ENCODE results near the gene ACLY.
A peak's percentile ranks its signal among the peaks of the same experiment; 100 is the strongest.

Gene ACLY

DNA sequence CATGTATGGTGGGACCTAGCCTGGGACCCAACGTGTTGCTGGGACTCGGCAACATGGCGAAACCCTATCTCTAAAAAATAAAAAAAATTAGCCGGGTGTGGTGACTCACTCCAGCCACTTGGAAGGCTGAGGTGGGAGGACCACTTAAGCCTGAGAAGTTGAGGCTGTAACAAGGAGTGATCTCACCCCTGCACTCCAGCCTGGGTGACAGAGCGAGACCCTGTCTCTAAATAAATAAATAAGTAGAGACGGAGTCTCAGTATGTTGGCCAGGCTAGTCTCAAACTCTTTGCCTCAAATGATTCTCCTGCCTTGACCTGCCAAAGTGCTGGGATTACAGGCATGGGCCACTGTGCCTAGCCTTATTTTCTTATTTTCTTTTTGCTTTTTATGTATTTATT lies 37.8 kb upstream of the ACLY start (continued):
- no peak for TF ChIP-seq ZNF624 (tag by site-specific recombination; IDR thresholded peaks at IDR 0.05)
- TF ChIP-seq, protein P1, sequence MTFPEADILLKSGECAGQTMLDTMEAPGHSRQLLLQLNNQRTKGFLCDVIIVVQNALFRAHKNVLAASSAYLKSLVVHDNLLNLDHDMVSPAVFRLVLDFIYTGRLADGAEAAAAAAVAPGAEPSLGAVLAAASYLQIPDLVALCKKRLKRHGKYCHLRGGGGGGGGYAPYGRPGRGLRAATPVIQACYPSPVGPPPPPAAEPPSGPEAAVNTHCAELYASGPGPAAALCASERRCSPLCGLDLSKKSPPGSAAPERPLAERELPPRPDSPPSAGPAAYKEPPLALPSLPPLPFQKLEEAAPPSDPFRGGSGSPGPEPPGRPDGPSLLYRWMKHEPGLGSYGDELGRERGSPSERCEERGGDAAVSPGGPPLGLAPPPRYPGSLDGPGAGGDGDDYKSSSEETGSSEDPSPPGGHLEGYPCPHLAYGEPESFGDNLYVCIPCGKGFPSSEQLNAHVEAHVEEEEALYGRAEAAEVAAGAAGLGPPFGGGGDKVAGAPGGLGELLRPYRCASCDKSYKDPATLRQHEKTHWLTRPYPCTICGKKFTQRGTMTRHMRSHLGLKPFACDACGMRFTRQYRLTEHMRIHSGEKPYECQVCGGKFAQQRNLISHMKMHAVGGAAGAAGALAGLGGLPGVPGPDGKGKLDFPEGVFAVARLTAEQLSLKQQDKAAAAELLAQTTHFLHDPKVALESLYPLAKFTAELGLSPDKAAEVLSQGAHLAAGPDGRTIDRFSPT (tag by site-specific recombination; IDR thresholded peaks at IDR 0.05) = 0 out of 2 replicates have a peak, but pooled peaks have one; percentile 45
- TF ChIP-seq, protein P2, sequence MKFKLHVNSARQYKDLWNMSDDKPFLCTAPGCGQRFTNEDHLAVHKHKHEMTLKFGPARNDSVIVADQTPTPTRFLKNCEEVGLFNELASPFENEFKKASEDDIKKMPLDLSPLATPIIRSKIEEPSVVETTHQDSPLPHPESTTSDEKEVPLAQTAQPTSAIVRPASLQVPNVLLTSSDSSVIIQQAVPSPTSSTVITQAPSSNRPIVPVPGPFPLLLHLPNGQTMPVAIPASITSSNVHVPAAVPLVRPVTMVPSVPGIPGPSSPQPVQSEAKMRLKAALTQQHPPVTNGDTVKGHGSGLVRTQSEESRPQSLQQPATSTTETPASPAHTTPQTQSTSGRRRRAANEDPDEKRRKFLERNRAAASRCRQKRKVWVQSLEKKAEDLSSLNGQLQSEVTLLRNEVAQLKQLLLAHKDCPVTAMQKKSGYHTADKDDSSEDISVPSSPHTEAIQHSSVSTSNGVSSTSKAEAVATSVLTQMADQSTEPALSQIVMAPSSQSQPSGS (tag by site-specific recombination; IDR thresholded peaks at IDR 0.05; ENCODE audit: low read depth) = no peak
- no peak for TF ChIP-seq ZNF404 (tag by site-specific recombination; IDR thresholded peaks at IDR 0.05)
- TF ChIP-seq ZNF629 (tag by site-specific recombination; IDR thresholded peaks at IDR 0.05) = peak; percentile 74
- no peak for TF ChIP-seq ZNF114 (tag by site-specific recombination; IDR thresholded peaks at IDR 0.05)
- TF ChIP-seq ZNF600 (tag by site-specific recombination; IDR thresholded peaks at IDR 0.05) = peak; percentile 51; the same call in 1 of the 2 replicates
- TF ChIP-seq SP7 (tag by site-specific recombination; IDR thresholded peaks at IDR 0.05) = peak; percentile 35; the same call in 1 of the 2 replicates
- 0 out of 2 replicates have a peak, but pooled peaks have one; percentile 16 for TF ChIP-seq ZFHX2 (tag by site-specific recombination; conservative IDR thresholded peaks at IDR 0.05)
- 0 out of 2 replicates have a peak, but pooled peaks have one; percentile 48 for TF ChIP-seq ZEB2 (tag by site-specific recombination; IDR thresholded peaks at IDR 0.05)
- TF ChIP-seq ZNF558 (tag by site-specific recombination; IDR thresholded peaks at IDR 0.05) = no peak
- TF ChIP-seq ZBTB21 (tag by site-specific recombination; IDR thresholded peaks at IDR 0.05) = peak; percentile 21; the same call in 1 of the 2 replicates
- TF ChIP-seq, protein P3, sequence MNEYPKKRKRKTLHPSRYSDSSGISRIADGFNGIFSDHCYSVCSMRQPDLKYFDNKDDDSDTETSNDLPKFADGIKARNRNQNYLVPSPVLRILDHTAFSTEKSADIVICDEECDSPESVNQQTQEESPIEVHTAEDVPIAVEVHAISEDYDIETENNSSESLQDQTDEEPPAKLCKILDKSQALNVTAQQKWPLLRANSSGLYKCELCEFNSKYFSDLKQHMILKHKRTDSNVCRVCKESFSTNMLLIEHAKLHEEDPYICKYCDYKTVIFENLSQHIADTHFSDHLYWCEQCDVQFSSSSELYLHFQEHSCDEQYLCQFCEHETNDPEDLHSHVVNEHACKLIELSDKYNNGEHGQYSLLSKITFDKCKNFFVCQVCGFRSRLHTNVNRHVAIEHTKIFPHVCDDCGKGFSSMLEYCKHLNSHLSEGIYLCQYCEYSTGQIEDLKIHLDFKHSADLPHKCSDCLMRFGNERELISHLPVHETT (tag by site-specific recombination; IDR thresholded peaks at IDR 0.05) = peak; percentile 62; the same call in 1 of the 2 replicates
- TF ChIP-seq ZNF366 (tag by site-specific recombination; conservative IDR thresholded peaks at IDR 0.05) = peak; percentile 42
- TF ChIP-seq ZNF2 (tag by site-specific recombination; IDR thresholded peaks at IDR 0.05) = 0 out of 2 replicates have a peak, but pooled peaks have one; percentile 24
- peak; percentile 25; the same call in 1 of the 2 replicates for TF ChIP-seq ZNF335 (tag by site-specific recombination; conservative IDR thresholded peaks at IDR 0.05)

DNA sequence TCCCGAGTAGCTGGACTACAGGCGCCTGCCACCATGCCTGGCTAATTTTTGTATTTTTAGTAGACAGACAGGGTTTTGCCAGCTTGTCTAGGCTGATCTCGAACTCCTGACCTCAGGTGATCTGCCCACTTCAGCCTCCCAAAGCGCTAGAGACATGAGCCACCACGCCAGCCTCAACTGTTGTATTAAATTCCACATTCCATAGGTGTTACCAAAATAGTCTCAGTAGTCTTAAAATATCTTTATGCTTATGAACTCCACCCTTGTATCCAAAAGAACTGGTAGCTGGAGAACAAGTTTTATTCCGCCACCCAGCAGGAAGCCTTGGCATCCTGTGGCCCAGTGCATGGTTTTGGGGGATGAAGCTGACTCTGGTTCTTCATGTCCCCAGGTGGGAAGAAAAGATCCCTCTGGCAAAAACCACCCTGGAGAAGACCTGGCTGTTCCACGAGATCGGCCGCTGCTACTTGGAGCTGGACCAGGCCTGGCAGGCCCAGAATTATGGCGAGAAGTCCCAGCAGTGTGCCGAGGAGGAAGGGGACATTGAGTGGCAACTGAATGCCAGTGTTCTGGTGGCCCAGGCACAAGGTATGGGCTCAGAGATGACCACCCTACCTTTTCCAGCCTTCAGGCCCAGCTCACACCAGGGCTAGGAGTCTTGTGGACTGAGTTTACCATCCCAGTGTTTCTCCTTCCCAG lies 30.2 kb upstream of the ACLY start:
- CTCF ChIA-PET = interaction anchor here (0.9 to 1.9 kb wide), 4 partner anchors 10 to 31 kb away, joined by 3 to 6 read pairs (median 5); partner anchors contain the start of genes ACLY and ODAD4

DNA sequence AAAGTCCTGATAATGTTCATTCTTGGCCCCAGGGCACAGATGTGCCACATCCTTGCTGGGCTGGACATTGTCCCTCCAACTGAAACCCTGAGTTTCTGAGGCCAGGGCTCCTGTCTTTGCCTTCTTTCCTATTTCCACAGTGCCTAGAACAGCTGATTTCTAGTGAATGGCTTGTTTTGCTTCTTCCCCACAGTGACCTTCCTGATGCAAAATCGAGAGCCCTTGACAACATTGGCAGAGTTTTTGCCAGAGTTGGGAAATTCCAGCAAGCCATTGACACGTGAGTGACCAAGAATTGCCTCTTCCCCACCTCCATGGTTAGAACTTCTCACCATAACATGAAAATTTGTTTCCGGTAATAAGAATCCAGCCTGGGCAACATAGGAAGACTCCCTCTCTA lies 26.2 kb upstream of the ACLY start:
- peaks cover 0 to 7% of the 10 kb centered on the region in 2 experiments; a peak in 2 of 3 replicates for H3K36me3 ChIP-seq (ENCODE audit: control insufficient read depth in 2 of 2, insufficient read depth in 1 of 2, low read length in 2 of 2)
- POLR2A ChIA-PET = interaction anchor here (1.0 to 1.3 kb wide), 2 partner anchors 12 to 26 kb away, joined by 3 to 4 read pairs; partner anchors contain the start of gene ACLY
- TF ChIP-seq, protein P4, sequence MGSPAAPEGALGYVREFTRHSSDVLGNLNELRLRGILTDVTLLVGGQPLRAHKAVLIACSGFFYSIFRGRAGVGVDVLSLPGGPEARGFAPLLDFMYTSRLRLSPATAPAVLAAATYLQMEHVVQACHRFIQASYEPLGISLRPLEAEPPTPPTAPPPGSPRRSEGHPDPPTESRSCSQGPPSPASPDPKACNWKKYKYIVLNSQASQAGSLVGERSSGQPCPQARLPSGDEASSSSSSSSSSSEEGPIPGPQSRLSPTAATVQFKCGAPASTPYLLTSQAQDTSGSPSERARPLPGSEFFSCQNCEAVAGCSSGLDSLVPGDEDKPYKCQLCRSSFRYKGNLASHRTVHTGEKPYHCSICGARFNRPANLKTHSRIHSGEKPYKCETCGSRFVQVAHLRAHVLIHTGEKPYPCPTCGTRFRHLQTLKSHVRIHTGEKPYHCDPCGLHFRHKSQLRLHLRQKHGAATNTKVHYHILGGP (tag by site-specific recombination; IDR thresholded peaks at IDR 0.05) = no peak
- no peak for TF ChIP-seq KLF9 (tag by site-specific recombination; IDR thresholded peaks at IDR 0.05; ENCODE audit: low read depth)
- no peak for TF ChIP-seq ZFP69B (tag by site-specific recombination; IDR thresholded peaks at IDR 0.05)
- H3K27ac ChIP-seq (ENCODE audit: extremely low read depth, low read depth, low read length) = no peak overlapping the region
- no peaks in the 10 kb centered on the region for H3K4me1 ChIP-seq (ENCODE audit: control insufficient read depth, insufficient read depth, low read length)
- H3K9me3 ChIP-seq (ENCODE audit: control insufficient read depth, insufficient read depth, low read depth, low read length) = no peaks in the 10 kb centered on the region
- CTCF ChIA-PET = no interaction called here
- H3K4me3 ChIP-seq (ENCODE audit: low read depth, low read length) = no peak overlapping the region

More for the DNA sequence above, 30.2 kb upstream of the ACLY start:
- Histone ChIP-seq H3K4me3 (ENCODE audit: low read depth, low read length) (no peak overlapping the region), H3K4me1 (ENCODE audit: control insufficient read depth, insufficient read depth, low read length) (no peaks in the 10 kb centered on the region), H3K36me3 (ENCODE audit: control insufficient read depth in 2 of 2, insufficient read depth in 1 of 2, low read length in 2 of 2) (peaks cover 0 to 10% of the 10 kb centered on the region in 2 experiments; a peak in 2 of 3 replicates), H3K9me3 (ENCODE audit: control insufficient read depth, insufficient read depth, low read depth, low read length) (no peaks in the 10 kb centered on the region), H3K27ac (ENCODE audit: extremely low read depth, low read depth, low read length) (no peak overlapping the region)
- POLR2A ChIA-PET = interaction anchor here (0.6 to 2.1 kb wide), 3 partner anchors 16 to 29 kb away, joined by 3 to 8 read pairs (median 3); partner anchors contain the start of gene ODAD4
- no peak for TF ChIP-seq ZBTB20 (tag by site-specific recombination; IDR thresholded peaks at IDR 0.05)

Measured in HEK293 (cell line).